Motor neuron (in vitro differentiated cells): ENCODE measurements around the gene INAFM2. TPM values are rescaled to one million over a fixed set of nuclear protein-coding genes. Genes with fewer than 3 reads are reported as not detected.

ENCODE experiments used
- ATAC-seq, 8 experiments: fragments of 200-7000 bp; cut with Tn5 transposase; replicated peaks in 6 of 8; 2 replicates each; pipeline ENCODE4 v1.8.0; 2021; ENCODE audit warnings: mild to moderate bottlenecking in 8 of 8, moderate library complexity in 8 of 8
- H3K27ac ChIP-seq, 2 donors: fragments of 250-450 bp; sonication (Bioruptor Pico); 2 replicates each; pipeline ENCODE4 v1.9.0; 2021; ENCODE audit warnings: antibody characterized with exemption in 2 of 2, mild to moderate bottlenecking in 2 of 2, moderate library complexity in 1 of 2
- H3K4me1 ChIP-seq, 2 donors: fragments of 250-450 bp; sonication (Bioruptor Pico); replicated peaks in 1 of 2; 2 replicates each; pipeline ENCODE4 v1.6.1; 2021; ENCODE audit warnings: antibody characterized with exemption in 2 of 2, mild to moderate bottlenecking in 2 of 2, moderate library complexity in 1 of 2
- H3K4me3 ChIP-seq, 5 donors: fragments of 250-450 bp; sonication (Bioruptor Pico); 2 replicates each; pipeline ENCODE4 v1.9.0; 2021; ENCODE audit warnings: antibody characterized with exemption in 5 of 5, mild to moderate bottlenecking in 5 of 5, moderate library complexity in 4 of 5
- WGBS, 10 experiments: fragments of 450-650 bp; shearing (Covaris generic); methylation state at CpG; one replicate each; pipeline ENCODE4 v1.0.0; 2022; 5-methylcytosine and 5-hydroxymethylcytosine counted together
- in situ Hi-C, 9 experiments: fragments of 400-800 bp; cut with MboI; loops; one replicate each; pipeline ENCODE4 v1.15.0; 2021; ENCODE audit warnings: low sequenced_read_pairs in 9 of 9, low pct_unique_long_range_greater_than_20kb in 2 of 9; ENCODE audit not compliant: unreplicated experiment in 9 of 9
- total RNA-seq, 8 experiments: library from RNA; unstranded; fragments of 300-600 nt; gene quantifications; 2 replicates each; pipeline versions ENCODE4 v1.2.3 to v1.2.4, GENCODE V29; 2022

INAFM2 gene
- total RNA-seq, 8 experiments from 2014 or later = 6.5 to 16.8 (median 13.4) TPM

DNA sequence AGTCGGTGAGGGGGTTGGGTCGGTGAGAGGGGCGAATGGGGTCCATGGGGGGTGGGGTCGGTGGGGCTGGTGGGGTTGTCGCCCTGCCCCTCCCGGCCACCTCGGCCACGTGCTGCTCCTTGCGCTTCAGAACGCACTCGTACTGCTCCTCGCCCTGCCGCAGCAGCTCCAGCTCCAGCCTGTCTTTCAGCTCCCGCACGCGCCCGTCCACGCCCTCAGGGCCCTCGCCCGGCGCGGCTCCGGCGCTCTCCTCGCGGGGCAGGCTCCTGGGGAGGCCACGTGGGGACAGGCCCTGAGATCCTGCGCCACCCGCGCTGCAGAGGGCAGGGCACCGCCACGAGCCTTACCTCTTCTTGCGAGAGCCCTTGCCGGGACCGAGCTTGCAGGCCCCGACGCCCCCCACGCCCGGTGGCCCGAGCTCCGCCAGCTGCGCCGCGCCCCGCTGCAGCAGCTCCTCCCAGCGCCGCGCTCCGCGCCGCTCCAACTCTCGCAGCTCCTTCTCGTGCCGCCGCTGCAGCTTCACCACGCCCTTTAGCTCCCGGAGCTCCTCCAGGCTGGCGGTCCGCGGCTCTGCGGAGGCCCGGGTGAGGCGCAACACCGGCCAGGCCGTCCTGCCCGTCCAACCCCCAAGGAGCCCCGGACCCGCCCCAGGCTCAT lies 32.4 kb upstream of the INAFM2 start:
- in situ Hi-C loops = no loop called here
- peak overlapping the region in 1 of 2 donors; percentile 2 for H3K27ac ChIP-seq

DNA sequence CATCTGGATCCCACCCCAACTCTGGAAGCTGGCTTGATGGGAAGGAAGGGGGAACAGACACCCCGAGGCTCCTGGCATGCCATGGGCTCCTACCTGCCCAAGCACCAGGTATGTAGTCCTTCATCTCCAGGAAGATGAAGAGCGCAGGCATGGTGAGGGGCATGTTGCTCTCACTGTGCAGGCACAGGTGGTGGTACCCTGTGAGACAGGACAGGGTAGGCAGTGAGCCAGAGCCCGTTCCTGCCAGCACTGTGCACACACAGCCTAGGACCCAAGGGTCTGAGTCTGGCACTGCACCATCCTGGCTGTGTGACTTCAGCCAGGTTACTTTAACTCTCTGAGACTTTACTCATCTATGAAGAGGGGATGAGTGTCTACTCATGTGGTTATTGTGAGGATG lies 31.2 kb upstream of the INAFM2 start:
- Histone ChIP-seq H3K27ac (no peak overlapping the region), H3K4me1 (peaks cover 36 to 58% of the 10 kb centered on the region in 2 donors), H3K4me3 (no peak overlapping the region)
- WGBS, 10 experiments = 100% methylated on average over 1 of the region's 3 CpGs; no CpG with 5 or more reads in 9 of the 10 experiments
- in situ Hi-C loops = no loop called here
- no peak for ATAC-seq

More for the DNA sequence above, 32.4 kb upstream of the INAFM2 start:
- H3K4me1 ChIP-seq = peaks cover 44 to 61% of the 10 kb centered on the region in 2 donors
- H3K4me3 ChIP-seq = peak overlapping the region in 4 of 5 donors; percentile 1 to 17 (median 12)
- peak; percentile 68 to 97 (median 76) for ATAC-seq
- no CpG with 5 or more reads among the region's 68 CpGs for WGBS, 10 experiments

DNA sequence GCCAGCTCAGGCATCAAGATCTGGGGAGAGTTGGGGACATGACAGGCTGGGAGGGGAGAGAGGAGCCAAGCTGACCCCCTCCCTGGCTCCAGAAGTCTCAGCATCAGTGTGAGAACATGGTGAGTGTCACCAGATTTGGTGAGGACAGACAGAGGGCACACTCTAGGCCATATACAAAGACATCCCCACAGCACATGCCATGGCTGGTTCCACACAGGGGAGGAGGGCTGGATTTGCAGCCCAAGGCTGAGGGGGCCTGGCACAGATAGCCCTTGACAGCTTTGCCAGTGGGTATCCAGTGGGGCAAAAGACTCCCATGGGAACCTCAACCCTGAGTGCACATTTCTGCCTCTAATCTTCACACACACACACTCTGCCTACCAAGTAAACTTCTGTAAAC lies 30.5 kb upstream of the INAFM2 start:
- in situ Hi-C loops = no loop called here
- no peak overlapping the region for H3K4me3 ChIP-seq
- peaks cover 36 to 56% of the 10 kb centered on the region in 2 donors for H3K4me1 ChIP-seq
- no peak for ATAC-seq
- H3K27ac ChIP-seq = peak overlapping the region in 1 of 2 donors; percentile 57

DNA sequence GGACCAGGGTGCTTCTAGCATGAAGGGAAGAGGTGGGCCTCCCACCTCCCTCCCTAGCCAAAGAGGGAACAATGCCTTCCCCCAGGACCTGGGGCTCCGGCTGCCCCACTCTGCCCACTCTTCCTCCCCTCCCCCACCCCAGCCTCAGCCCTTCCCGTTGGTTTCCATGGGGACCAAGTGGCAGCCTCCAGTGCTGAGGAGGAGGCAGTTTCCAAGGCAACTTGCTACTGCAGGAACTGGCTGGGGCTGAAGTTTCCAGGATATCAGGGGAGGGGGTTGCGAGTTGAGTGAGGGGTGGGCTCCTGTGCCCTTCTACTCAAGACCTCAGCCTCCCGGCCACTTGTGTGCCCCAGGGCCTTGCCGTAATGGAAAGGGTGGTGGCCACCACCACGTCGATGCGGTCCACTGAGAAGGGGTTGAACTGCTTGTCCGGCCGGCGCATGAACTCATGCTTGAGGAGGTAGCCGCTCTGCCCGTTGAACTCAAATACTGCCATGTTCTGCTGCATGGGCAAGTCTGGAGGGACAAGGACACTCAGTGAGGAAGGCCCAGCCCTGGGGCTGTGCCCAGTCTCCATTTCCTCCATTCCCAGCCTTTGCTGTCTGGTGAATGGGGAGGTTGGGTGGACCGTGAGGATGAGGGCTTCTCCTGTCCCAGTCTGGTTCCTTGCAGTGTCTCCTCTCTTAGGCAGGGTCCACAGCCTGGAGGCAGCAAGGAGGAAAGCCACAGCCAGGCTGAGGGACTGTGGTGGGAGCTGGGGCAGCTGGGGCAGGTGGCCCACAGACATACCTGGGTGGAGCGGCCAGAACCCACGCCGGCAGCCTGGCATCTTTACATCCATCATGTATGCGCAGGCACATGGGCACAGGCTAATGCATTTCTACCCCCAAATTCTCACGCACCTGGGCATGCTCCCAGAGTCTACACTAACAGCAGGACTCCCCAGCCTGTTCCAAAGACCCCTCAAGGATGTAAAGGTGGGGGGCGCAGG lies 29.3 kb upstream of the INAFM2 start:
- Histone ChIP-seq H3K4me1 (peaks cover 36 to 54% of the 10 kb centered on the region in 2 donors), H3K4me3 (no peak overlapping the region), H3K27ac (peak overlapping the region in 1 of 2 donors; percentile 57)
- peak in 5 of 8 experiments; percentile 63 to 71 (median 67) for ATAC-seq
- 60 to 100% (median 78%) methylated on average over 1 to 11 of the region's 20 CpGs; no CpG with 5 or more reads in 4 of the 10 experiments for WGBS, 10 experiments
- in situ Hi-C loops = no loop called here

DNA sequence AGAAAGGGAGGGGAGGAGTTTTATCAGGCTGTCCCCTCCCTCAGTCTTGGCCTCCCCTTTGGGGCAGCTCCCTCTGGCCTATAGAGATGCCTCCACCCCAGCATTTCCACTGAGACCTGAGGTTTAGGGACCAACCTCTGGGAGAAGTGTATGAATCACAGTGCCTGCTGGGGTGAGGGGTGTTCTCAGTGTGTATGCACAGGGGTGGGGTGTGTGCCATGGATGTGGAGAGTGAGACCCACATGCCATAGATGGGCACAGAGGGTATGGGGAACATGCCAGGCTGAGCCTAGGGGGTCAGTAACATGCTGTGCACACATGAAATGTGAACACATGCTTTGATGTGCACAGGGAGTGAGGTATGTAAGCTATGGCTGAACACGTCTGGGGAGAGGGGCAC lies 28.2 kb upstream of the INAFM2 start:
- in situ Hi-C loops = no loop called here
- peaks cover 36 to 52% of the 10 kb centered on the region in 2 donors for H3K4me1 ChIP-seq
- no peak overlapping the region for H3K4me3 ChIP-seq
- WGBS, 10 experiments = 100% methylated on average over 1 of the region's 1 CpG; no CpG with 5 or more reads in 9 of the 10 experiments
- ATAC-seq = no peak
- H3K27ac ChIP-seq = no peak overlapping the region

DNA sequence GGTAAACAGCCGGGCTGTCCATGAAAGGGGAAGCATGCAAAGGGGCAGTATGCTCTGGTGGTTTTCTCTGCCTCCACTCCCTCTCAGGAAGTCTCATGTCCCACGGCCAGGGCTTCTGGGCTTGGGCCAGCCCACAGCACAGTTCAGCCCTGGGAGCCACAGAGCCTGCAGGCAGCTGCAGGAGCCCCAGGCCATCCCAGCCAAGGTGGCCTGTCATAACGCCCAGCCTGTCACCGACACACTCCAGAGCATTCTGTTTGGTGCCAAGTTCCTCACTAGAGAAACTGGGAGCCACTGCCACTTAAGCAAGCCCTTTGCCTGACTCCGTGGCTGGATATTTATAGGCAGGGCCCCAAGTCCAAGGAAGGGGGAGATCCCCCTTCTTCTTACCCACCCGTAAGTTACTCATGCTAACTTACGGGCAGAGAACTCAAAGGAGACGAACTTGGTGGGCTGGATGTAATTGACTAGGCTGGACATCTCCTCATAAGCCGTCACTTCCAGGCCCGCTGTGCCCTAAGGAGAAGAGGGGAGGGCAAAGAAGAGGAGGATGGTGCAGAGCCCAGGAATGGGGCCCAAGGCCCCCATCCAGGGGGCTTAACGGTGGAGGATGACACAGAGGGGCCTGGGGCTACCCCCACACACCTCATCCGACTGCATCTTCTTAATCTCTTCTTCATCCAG lies 27.5 kb upstream of the INAFM2 start:
- 0 to 100% (median 80%) methylated on average over 1 to 4 of the region's 12 CpGs for WGBS, 10 experiments

DNA sequence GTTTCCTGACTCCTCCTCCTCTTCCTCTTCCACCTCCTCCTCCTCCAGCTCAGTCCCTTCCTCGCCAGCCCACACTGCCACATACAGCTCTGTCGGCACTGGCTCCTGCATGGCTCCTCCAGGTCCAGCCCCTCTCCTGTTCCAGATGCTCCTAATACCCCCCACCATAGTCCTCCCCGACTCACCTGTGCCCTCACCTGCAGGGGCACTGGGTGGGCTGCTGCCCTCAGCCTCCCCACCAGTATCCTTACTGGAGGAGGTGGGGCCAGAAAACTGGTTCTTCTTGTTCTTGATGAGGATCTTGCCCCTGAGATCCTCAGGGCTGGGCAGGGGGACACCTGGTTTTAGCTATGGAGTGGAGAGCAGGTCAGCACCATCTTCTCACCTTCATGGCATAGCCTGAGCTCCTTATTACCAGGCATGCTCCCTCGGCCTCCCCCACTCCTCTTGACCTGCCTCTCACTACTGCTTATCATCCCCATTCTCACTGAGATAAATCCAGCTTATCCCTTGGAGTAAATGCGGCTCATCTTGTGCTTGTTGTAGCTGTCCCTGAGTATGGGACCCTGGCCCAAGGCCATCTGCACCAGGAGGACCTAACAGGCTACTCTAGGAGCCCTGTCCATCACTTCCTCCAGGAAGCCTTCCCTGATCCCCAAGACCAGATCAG lies 26.8 kb upstream of the INAFM2 start:
- peaks cover 24 to 44% of the 10 kb centered on the region in 2 donors for H3K4me1 ChIP-seq
- WGBS, 10 experiments = 40 to 100% (median 78%) methylated on average over 1 to 4 of the region's 5 CpGs; no CpG with 5 or more reads in 5 of the 10 experiments
- H3K27ac ChIP-seq = no peak overlapping the region
- in situ Hi-C loops = no loop called here
- no peak overlapping the region for H3K4me3 ChIP-seq
- ATAC-seq = no peak

More for the DNA sequence above, 27.5 kb upstream of the INAFM2 start:
- no peak for ATAC-seq
- H3K4me3 ChIP-seq = no peak overlapping the region
- H3K27ac ChIP-seq = no peak overlapping the region
- H3K4me1 ChIP-seq = peaks cover 31 to 46% of the 10 kb centered on the region in 2 donors
- in situ Hi-C loops = no loop called here

DNA sequence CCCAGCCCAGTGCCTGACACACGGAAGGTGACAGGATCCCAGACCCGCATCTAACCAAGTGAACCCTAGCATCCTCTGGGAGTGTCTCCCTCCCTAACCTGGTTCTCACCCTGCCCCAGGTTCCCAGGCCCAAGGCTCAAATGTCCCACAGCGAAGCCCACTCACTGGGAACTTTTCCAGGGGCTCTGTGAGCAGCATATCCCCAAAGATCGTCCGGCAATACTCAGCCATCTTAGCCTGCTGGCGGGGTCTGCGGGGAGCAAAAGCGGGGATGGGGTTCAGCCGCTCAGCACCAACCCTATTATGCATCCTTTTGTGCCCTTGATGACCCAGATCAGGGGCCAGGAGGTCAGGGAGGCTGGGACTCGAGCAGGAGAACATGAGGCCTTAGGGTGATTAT lies 26.1 kb upstream of the INAFM2 start:
- no peak for ATAC-seq
- in situ Hi-C loops = no loop called here
- WGBS, 10 experiments = 70 to 100% (median 75%) methylated on average over 1 to 4 of the region's 10 CpGs; no CpG with 5 or more reads in 7 of the 10 experiments
- Histone ChIP-seq H3K4me3 (no peak overlapping the region), H3K4me1 (peaks cover 22 to 39% of the 10 kb centered on the region in 2 donors), H3K27ac (no peak overlapping the region)

DNA sequence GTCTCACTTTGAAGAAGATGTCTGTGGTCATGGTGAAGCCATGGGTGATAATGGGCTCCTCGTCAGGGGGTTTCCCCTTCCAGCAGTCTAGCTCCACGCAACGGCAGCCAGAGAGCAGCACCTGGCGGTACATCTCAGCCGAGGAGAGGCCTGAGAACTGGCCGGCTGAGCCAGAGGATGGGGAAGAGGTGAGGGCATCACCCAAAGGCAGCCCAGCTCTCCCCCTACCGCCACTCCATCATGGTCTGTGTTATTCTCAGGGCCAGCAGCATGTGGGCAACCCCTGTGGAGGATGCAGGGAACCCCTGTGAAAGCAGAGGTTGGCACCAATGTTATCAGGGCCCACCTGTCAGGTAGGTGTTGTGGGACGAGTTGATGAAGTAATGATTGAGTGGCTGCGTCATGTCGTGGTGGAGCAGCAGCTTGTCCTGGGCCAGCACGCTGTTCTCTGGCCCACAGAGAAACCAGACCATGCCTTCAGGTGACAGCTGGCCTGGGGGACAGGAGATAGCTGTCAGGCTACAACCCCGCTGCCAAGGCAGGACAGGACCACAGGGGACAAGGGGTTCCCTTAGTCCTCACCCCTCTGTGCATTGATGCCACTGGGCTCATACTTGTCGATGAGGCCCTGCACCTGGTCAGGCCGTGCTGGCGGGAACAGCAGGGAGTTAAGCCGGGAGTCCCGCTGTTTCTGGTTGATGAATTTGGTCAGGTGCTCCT lies 25.1 kb upstream of the INAFM2 start:
- in situ Hi-C loops = no loop called here
- ATAC-seq = no peak
- Histone ChIP-seq H3K4me1 (peaks cover 14 to 29% of the 10 kb centered on the region in 2 donors), H3K27ac (no peak overlapping the region), H3K4me3 (no peak overlapping the region)
- WGBS, 10 experiments = 80 to 100% (median 88%) methylated on average over 1 to 7 of the region's 17 CpGs; no CpG with 5 or more reads in 4 of the 10 experiments

DNA sequence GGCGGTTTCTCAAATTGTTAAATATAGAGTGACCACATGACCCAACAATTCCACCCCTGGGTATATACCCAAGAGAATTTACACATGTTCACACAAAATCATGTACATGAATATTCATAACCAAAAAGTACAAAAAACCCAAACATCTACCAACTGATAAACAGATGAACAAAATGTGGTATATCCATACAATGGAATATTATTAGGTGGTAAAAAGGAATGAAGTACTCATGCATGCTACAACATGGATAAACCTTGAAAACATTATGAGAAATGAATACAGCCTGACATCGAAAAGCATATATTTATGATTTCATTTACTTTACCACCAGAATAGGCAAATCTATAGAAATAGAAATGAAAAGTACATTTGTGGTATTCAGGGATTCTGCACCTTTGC lies 23.1 kb upstream of the INAFM2 start:
- no peak overlapping the region for H3K4me3 ChIP-seq
- no peak overlapping the region for H3K27ac ChIP-seq
- in situ Hi-C loops = no loop called here
- WGBS, 10 experiments = 20 to 100% (median 90%) methylated on average over 1 to 2 of the region's 2 CpGs
- peaks cover 0 to 14% of the 10 kb centered on the region in 2 donors for H3K4me1 ChIP-seq
- ATAC-seq = no peak

DNA sequence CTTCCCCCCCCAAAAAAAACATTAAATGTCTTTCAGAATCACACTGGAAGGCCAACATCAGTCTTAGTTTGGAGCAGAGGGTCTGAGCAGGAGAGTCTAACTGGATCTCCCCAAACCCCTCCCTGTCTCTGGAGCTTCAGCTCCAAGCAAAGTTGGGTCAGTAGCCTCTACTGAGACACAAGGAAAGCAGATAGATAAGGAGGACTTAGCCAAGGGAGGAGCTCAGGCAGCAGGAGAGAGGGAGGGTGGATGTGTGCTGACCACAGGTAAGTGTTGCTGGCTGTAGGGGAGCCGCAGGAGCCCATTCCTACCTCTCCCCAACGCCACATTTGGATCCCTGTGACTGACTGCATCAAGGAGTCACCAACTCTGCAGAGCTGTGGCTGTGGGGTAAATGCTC lies 22.7 kb upstream of the INAFM2 start:
- H3K27ac ChIP-seq = no peak overlapping the region
- whole genome bisulfite sequencing, 10 experiments = 14 to 90% methylated on average over 1 to 2 of the region's 2 CpGs; no CpG with 5 or more reads in 8 of the 10 experiments
- peaks cover 0 to 11% of the 10 kb centered on the region in 2 donors for H3K4me1 ChIP-seq
- in situ Hi-C loops = no loop called here
- ATAC-seq = no peak
- no peak overlapping the region for H3K4me3 ChIP-seq
